GM12891 (cell line): ENCODE results near the gene DNAI1.

Source experiments
- PAX5 ChIP-seq: IDR thresholded peaks from 2 replicates; pipeline ENCODE4 v1.6.1; 2011; ENCODE audit warnings: low read length, moderate library complexity, mild to moderate bottlenecking; ENCODE audit not compliant: insufficient read depth, severe bottlenecking
- POLR2A ChIP-seq: IDR thresholded peaks from 2 replicates; pipeline ENCODE4 v1.6.1; 2011; ENCODE audit warnings: low read depth, low read length, control low read depth
- POLR2AphosphoS5 ChIP-seq: IDR thresholded peaks from 2 replicates; pipeline ENCODE4 v1.6.1; 2011; ENCODE audit warnings: low read depth, low read length, control low read depth
- SPI1 ChIP-seq: IDR thresholded peaks from 2 replicates; pipeline ENCODE4 v1.6.1; 2011; ENCODE audit warnings: low read depth, low read length, control low read depth

- TF ChIP-seq POLR2A (no peak), POLR2AphosphoS5 (no peak), SPI1 (no peak), PAX5 (no peak)
Measured at GRCh38 chr9:34412336-34412735, 46.3 kb upstream of the DNAI1 start.
